GM18951 (cell line): ENCODE results near the gene ARAP2.

Experiments used
- POLR2A ChIP-seq: IDR thresholded peaks from 4 replicates; pipeline ENCODE4 v1.6.1; 2011; ENCODE audit warnings: mild to moderate bottlenecking; ENCODE audit not compliant: insufficient read length, insufficient read depth; ENCODE audit errors: extremely low read depth
- in situ Hi-C: fragments of 300-500 bp; cut with MboI; formaldehyde crosslinking; loops from one replicate; pipeline ENCODE4 v1.12.0; 2022; ENCODE audit warnings: low sequenced_read_pairs, mixed read lengths, inconsistent platforms; ENCODE audit not compliant: unreplicated experiment

The ARAP2 gene

DNA sequence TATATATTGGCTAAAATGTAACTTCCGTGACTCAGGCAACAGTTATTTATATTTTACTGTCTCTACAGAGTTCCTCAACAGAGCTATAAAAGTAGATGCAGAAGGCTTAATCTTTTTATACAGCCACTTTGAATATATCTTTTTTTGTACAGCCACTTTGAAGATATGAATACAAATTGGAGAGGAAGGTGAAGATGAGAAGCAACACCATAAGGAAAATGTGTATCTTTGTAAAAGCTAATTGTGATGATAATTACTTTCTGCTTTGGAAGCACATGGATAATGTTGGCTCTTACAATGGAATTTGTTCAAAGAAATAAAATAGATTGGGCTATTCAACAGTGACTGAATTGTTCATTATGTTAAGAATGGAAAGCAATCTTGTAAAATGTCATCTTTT is 205.8 kb downstream of the ARAP2 start:
- TF ChIP-seq POLR2A: no peak
- in situ Hi-C loops: no loop called here

DNA sequence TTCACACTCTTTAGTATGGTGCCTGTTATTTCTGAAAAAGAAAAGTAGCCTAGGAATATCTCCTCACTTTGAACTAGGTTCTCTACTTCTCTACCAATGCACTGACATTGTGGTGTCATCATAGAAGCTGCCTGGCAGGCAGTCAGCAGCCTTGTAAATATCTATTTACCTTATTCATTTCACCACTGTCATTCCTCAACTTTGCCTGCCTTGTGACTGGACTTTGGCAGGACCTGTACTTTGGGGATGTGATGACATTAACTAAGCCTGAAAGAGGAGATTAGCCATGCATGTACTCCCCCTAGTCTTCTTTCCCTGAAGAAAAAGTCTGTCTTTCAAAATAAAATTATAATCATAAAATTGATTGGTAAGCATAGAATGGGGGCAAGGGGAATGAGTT is 207.2 kb downstream of the ARAP2 start:
- TF ChIP-seq POLR2A: no peak
- in situ Hi-C loops: no loop called here

DNA sequence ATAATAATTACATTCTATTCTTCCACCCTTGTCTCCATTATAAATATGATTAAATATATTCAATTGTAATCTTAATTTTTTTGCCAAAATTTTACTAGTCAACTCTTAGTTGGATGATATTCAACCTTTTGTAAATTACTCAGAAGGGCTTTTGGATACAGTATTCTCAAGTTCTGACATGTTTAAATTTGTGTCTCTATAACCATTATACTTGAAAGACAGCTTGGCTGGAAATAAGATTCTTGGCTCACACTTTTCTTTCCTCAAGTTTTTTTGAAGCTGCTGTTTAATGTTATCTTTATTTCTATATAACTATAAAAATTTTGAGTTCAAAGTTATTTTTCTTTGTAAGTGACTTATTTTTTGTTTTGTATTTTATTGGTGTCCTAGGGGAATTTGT is 214.4 kb downstream of the ARAP2 start:
- in situ Hi-C loops: no loop called here
- TF ChIP-seq POLR2A: no peak

DNA sequence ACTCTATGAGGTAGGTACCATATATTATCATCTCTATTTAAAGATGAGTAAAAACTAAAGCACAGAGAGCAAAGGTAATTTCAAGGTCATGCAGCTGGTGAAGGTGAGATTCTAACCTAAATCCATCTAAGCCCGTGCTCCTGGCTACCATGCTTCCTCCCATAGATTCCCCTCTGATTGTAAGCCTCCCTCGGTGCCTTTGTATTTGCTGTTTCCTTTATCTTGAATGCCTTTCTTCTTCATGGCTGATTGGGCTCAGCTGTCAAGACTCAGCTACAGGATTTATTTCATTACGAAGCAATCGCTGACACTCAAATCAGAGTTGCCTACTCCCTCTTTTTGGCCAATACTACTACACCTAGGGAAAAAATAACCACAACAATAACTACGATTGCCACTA is 217.1 kb downstream of the ARAP2 start:
- in situ Hi-C loops: no loop called here
- no peak for TF ChIP-seq POLR2A

DNA sequence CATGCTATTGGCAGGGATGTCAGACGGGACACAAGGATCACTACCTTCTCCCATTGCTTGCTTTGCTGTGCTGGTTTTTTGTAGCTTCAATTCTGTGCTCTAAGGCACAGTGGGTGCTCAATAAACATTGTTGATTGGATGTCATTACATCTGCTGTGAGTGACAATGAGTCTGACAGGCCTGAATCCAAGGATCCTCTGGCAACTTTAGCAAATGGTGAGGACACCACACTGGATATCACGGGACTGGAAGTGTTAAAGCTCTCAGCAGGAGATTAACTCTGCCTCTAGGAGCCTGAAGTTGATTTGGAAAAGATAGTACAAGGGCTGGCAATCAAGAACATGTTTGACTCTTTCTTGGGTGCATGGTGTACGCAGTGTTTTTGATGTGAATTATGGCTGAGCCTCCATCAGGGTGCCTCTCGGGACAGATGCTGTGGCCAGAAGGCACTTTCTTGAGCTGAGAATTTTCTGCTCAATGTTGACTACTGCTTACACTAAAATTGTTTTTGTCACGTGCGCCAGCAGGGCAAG is 217.9 kb downstream of the ARAP2 start:
- no peak for TF ChIP-seq POLR2A
- in situ Hi-C loops: no loop called here

DNA sequence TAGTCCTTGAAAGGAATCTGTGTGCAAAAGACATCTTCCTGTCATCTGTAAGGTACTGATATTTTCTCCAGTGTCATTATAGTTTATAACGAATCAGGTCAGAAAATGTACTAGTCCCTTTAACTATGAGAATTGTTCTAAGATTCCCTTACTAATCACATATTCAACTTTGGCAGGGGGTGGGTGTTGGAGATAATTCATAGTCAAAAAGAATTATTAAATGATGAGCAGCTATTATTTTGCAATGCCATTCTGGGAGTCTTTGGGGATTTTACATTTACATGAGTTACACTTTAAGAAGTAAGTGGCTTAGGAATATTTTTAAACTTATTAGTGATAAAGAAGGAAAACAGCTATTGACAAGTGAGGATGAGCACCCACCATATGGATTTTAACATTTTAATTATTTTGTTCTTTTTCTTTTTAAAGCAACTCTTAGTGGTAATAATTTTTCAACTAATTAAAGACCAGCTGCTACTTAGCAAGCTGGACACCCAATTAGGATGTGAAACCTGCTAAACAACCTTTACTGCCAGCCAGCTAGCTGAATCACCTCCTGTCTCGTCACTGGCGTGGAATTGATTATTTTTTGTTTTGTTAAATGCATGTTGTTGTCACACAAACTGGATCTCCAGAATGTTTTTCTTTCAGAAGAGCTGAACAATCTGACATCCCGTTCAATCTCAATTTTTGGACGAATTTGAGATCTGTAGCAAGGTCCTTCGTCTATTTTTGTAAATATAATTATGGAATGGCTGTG is 219.2 kb downstream of the ARAP2 start:
- TF ChIP-seq POLR2A: no peak
- in situ Hi-C loops: no loop called here

DNA sequence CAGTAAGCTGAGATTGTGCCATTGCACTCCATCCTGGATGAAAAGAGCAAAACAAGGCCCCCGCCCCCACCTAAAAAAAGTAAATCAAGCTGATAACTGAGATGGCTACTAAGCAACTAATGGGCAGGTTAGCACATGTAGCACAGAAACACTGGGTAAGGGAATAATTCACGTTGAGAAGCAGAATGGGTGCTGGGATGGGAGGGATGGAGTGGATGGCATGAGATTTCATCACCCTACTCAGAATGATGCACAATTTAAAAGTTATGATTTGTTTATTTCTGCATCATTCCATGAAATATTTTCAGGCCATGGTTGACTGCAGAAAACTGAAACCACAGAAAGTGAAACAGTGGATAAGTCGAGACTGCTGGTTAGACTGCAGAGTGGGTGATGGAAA is 224.0 kb downstream of the ARAP2 start:
- in situ Hi-C loops: no loop called here
- no peak for TF ChIP-seq POLR2A
